LNCAP (cell line): ENCODE data around the gene COL8A1.

ENCODE experiments used
- TF ChIP-seq, protein P1 (sequence below): fragments of 450-650 bp; IDR thresholded peaks from 2 replicates; pipeline ENCODE4 v1.5.1; 2017; ENCODE audit warnings: mild to moderate bottlenecking

Gene COL8A1

DNA sequence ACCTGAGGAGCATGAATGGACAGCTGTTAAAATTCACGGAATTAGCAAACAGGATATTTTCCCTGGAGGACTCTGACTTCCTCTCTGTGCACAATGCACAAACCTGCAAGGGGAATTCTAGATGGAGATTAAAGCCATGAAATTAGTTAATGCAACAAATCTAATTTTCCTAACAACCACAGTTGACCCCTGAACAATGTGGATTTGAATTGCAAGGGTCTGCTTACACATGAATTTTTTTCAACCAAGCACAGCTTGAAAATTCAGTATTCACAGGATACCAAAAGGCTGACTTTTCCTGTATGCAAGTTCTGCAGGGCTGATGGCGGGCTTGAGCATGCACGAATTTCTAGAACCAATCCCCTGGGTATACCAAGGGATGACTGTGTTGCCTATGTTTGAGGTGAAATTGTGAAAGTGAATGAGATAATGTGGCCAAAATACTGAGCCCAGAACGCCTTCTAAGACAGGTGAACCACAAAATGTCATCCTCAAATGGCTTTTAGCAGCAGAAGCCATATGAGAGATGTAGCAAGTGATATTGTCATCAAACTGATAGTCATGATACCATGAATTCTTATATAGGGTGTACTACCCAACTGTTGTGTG, 52.5 kb downstream of the COL8A1 start:
- TF ChIP-seq, protein P1, sequence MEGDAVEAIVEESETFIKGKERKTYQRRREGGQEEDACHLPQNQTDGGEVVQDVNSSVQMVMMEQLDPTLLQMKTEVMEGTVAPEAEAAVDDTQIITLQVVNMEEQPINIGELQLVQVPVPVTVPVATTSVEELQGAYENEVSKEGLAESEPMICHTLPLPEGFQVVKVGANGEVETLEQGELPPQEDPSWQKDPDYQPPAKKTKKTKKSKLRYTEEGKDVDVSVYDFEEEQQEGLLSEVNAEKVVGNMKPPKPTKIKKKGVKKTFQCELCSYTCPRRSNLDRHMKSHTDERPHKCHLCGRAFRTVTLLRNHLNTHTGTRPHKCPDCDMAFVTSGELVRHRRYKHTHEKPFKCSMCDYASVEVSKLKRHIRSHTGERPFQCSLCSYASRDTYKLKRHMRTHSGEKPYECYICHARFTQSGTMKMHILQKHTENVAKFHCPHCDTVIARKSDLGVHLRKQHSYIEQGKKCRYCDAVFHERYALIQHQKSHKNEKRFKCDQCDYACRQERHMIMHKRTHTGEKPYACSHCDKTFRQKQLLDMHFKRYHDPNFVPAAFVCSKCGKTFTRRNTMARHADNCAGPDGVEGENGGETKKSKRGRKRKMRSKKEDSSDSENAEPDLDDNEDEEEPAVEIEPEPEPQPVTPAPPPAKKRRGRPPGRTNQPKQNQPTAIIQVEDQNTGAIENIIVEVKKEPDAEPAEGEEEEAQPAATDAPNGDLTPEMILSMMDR, result no peak

DNA sequence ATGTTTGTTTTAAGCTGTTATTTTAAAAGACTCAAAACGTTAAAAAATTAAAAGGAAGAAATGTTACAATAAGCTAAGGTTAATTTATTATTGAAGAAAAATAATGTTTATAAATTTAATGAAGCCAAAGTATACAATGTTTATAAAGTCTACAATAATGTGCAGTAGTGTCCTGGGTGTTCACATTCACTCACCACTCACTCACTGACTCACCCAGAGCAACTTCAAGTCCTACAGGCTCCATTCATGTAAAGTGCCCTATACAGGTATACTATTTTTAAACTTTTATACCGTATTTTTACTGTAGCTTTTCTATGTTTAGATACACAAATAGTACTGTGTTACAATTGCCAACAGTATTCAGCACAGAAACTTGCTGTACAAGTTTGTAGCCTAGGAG, 55.2 kb downstream of the COL8A1 start:
- TF ChIP-seq, protein P1, result no peak

DNA sequence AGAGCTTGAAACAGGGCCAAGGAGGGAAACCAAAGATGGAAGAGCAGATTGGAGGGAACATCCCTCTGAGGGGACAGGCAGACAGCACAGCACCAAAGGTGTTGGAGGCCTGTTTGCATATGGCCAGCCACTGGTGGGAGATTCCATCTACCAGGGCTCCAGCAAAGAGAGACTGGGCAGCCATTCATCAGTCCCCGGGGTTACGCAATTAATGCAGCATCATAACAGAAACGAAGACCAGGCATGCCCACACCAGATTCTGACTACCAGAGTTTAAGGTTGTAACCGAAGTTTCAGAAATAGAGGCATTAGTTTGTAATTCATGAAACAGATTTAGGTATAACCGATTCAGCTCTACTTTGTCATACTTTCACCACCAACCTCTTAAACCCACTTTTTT, 58.1 kb downstream of the COL8A1 start:
- TF ChIP-seq, protein P1, result no peak

DNA sequence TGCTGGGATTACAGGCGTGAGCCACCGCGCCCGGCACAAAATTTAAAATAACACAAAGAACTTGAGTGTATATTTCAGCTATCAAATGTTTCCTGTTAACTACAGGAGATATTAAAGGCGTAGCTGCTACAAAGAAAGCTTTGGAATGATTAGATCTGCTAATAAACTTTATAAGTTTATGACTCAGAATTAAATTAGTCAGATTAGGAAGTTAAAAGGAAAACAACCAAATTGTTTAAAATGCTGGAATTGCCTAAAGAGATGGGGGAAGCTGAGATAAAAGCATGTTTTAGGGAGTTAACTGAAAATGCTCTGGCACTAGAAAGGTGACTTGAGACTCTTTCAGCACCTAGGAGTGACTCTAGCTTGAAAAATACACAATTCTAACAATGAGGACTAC, 58.9 kb downstream of the COL8A1 start:
- TF ChIP-seq, protein P1, result no peak

DNA sequence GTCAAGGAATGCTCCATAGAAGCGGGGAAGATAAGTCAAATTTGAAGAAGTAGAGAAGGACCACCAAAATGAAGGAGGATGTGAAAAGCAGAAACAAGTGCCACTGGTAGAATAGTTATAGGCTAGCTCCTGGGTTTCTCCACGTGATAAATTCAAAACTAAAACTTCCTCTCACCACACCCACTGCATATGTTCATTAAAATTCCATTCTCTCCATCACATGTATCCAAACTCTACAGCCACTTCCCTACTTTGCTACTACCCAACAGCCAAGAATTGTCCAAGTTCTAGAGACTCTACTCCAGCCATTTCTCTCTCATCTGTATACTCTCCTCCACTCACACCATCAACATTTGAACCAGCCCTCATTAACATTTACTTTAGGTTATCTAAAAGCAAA, 60.5 kb downstream of the COL8A1 start:
- TF ChIP-seq, protein P1, result no peak

DNA sequence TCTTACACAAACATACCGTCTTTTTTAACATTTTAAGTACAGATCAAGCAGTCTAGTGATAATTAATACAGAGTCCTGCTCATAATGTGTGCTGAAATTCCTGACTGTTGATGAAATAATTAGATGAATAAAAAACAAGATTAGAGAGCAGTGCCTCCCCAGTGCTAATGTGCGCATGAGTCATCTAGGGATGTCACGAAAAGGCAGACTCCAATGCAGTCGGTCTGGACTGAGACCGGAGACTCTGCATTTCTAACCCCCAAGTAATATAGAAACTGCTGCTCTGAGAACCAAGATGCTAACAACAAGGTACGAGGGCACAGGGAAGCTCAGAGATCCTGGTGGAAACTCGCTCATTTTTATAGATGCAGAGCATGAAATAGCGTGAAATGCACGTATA, 61.4 kb downstream of the COL8A1 start:
- TF ChIP-seq, protein P1, result no peak

DNA sequence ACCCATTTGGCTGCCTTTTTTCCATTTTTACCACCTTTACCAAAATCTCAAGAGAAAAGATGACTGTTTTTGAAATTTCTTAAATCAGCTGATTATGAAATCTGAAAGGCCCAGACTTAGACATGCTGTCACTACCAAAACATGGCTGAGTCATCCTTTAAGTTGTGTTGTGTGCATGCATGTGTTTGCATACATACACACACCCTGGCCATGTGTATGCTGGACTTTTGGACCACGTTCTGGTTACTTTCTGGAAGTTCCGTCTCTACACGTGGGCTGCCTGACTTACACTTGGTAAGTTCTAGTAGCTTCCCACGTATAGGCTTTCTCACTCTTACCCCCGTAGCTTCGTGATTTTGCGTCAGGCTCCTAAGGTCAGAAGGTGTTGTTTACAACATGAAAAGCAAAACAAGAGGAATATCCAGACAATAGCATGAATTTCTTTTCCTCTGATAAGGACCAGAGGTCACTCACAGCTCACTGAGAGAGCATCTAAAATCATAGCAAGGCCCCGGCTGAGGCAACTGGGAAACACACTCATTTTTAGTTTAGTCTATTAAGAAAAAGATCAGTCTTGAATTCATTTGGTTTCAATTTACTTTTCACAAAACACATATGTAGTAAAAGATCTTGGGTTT, 62.4 kb downstream of the COL8A1 start:
- TF ChIP-seq, protein P1, result no peak
